Panc1 (cell line): ENCODE data around the gene KHDC4.

ENCODE experiments used
- CTCF ChIP-seq: fragments of 450-650 bp; IDR thresholded peaks from 2 replicates; pipeline ENCODE4 v1.5.1; 2017; ENCODE audit warnings: mild to moderate bottlenecking
- POLR2AphosphoS5 ChIP-seq: IDR thresholded peaks from 2 replicates; pipeline ENCODE4 v1.6.1; 2012; ENCODE audit warnings: mild to moderate bottlenecking, low read depth, low read length, moderate library complexity
- REST ChIP-seq, 2 experiments: IDR thresholded peaks; 2 replicates each; pipeline ENCODE4 v1.6.1; 2011 to 2012; ENCODE audit warnings: low read depth in 2 of 2, control low read depth in 1 of 2, low read length in 1 of 2, mild to moderate bottlenecking in 1 of 2, moderate library complexity in 1 of 2; ENCODE audit not compliant: insufficient read depth in 1 of 2
- SIN3A ChIP-seq: IDR thresholded peaks from 2 replicates; pipeline ENCODE4 v1.6.1; 2012; ENCODE audit warnings: low read depth, mild to moderate bottlenecking, low read length, moderate library complexity, borderline replicate concordance; ENCODE audit not compliant: insufficient read depth
- TCF7L2 ChIP-seq: IDR thresholded peaks from 2 replicates; pipeline ENCODE4 v1.6.1; 2011; ENCODE audit warnings: mild to moderate bottlenecking, low read depth, low read length, inconsistent platforms

GRCh38 chr1:155934936-155935590 is 850 bp upstream of the KHDC4 start:
- TF ChIP-seq POLR2AphosphoS5 (no peak), CTCF (no peak), SIN3A (no peak), REST (IDR thresholded peaks at IDR 0.05; ENCODE audit: insufficient read depth in 1 of 2, low read depth in 2 of 2, low read length in 1 of 2) (no peak), TCF7L2 (no peak; the same call in 1 of the 2 replicates)
